MM.1S (cell line): Measurements from ENCODE around the gene FGFBP1.
"Not testable (repeated sequence)": the region's sequence is repeated elsewhere in the genome, so short reads cannot be mapped to it uniquely, and the experiment has no call there.

Experiments used
- EZH2 ChIP-seq: fragments of 300-600 bp; sonication (generic); optimal IDR thresholded peaks from 2 replicates; pipeline ENCODE3; 2017; ENCODE audit warnings: low read depth, mild to moderate bottlenecking, antibody characterized with exemption, low read length, mixed read lengths
- EZH2phosphoT487 ChIP-seq: fragments of 300-600 bp; sonication (generic); IDR thresholded peaks from 2 replicates; pipeline ENCODE4 v1.6.1; 2018; ENCODE audit warnings: antibody characterized with exemption, low read length
- TF ChIP-seq, protein P1 (sequence below): fragments of 300-600 bp; sonication (generic); IDR thresholded peaks from 2 replicates; pipeline ENCODE4 v1.5.1; 2016; ENCODE audit warnings: antibody characterized with exemption, low read length, mixed read lengths

GRCh38 chr4:15916358-15916757, 22.2 kb downstream of the FGFBP1 start:
- TF ChIP-seq, protein P1, sequence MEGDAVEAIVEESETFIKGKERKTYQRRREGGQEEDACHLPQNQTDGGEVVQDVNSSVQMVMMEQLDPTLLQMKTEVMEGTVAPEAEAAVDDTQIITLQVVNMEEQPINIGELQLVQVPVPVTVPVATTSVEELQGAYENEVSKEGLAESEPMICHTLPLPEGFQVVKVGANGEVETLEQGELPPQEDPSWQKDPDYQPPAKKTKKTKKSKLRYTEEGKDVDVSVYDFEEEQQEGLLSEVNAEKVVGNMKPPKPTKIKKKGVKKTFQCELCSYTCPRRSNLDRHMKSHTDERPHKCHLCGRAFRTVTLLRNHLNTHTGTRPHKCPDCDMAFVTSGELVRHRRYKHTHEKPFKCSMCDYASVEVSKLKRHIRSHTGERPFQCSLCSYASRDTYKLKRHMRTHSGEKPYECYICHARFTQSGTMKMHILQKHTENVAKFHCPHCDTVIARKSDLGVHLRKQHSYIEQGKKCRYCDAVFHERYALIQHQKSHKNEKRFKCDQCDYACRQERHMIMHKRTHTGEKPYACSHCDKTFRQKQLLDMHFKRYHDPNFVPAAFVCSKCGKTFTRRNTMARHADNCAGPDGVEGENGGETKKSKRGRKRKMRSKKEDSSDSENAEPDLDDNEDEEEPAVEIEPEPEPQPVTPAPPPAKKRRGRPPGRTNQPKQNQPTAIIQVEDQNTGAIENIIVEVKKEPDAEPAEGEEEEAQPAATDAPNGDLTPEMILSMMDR = not testable (repeated sequence)
- TF ChIP-seq EZH2, EZH2phosphoT487: not testable (repeated sequence)
